ENCODE data around the gene AKAP13.

Gene AKAP13

GRCh38 chr15:85762039-85762755, 381.8 kb downstream of the AKAP13 start:
- no peak for DNase-seq

GRCh38 chr15:85762756-85763127, 382.3 kb downstream of the AKAP13 start:
- DNase-seq: no peak

GRCh38 chr15:85763157-85763556, 382.8 kb downstream of the AKAP13 start:
- DNase-seq: no peak

GRCh38 chr15:85763673-85764633, 383.6 kb downstream of the AKAP13 start:
- DNase-seq: no peak

- no peak for DNase-seq
These were observed 384.4 kb downstream of the AKAP13 start for GRCh38 chr15:85764649-85765277.

- no peak for DNase-seq
These were observed 385.8 kb downstream of the AKAP13 start for GRCh38 chr15:85766001-85766831.

- DNase-seq: no peak
These were observed 387.6 kb downstream of the AKAP13 start for GRCh38 chr15:85767785-85768529.

GRCh38 chr15:85768595-85769168, 388.3 kb downstream of the AKAP13 start:
- DNase-seq: no peak

- no peak for DNase-seq
These were observed 388.9 kb downstream of the AKAP13 start for GRCh38 chr15:85769182-85769900.

- DNase-seq: no peak
These were observed 390.0 kb downstream of the AKAP13 start for GRCh38 chr15:85770096-85771041.

GRCh38 chr15:85771271-85771670, 390.9 kb downstream of the AKAP13 start:
- no peak for DNase-seq

GRCh38 chr15:85771781-85772445, 391.5 kb downstream of the AKAP13 start:
- no peak for DNase-seq

GRCh38 chr15:85772668-85773067, 392.3 kb downstream of the AKAP13 start:
- no peak for DNase-seq

GRCh38 chr15:85773249-85773648, 392.8 kb downstream of the AKAP13 start:
- no peak for DNase-seq

GRCh38 chr15:85773970-85774369, 393.6 kb downstream of the AKAP13 start:
- DNase-seq: no peak

GRCh38 chr15:85777250-85778106, 397.1 kb downstream of the AKAP13 start:
- no peak for DNase-seq

- no peak for DNase-seq
These were observed 397.8 kb downstream of the AKAP13 start for GRCh38 chr15:85778107-85778776.
